ENCODE results near the gene UNC93B1. TPM values are rescaled to one million over a fixed set of nuclear protein-coding genes. Genes with fewer than 3 reads are reported as not detected.

Gene UNC93B1
- total RNA-seq, 1 experiment from 2014 or later = 23.3 TPM

DNA sequence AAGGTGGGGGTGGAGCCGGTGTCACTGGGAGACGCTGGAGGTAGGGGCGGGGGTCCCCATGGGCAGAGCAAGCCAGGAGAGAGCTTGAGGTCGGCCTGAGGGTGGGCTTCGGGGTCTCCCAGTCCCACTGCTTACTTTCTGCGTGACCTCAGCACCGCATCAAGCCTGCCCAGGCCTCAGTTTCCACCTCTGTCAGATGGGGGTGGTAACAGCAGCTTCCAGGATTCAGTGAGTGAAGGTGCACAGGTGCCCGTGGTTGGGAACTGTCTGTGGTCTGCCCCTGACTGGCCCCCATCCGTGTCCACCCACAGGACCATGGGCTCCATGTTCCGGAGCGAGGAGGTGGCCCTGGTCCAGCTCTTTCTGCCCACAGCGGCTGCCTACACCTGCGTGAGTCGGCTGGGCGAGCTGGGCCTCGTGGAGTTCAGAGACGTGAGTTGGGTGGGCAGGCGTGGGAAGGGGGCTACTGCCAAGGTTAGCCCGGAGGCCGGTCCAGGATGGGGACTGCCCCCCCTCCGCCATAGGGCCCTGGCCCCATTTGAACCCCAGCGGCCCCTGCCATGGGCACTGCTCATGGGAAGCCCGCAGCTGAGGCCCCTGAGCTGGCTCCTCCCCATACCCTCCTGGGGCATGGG is 37.2 kb upstream of the UNC93B1 start:
- Histone ChIP-seq H2BK12ac (ENCODE audit: insufficient read length, low read depth, low read length) (no peak overlapping the region), H3K56ac (ENCODE audit: insufficient read length, low read depth, low read length) (no peak overlapping the region), H3K18ac (ENCODE audit: insufficient read length, low read depth, low read length) (peak overlapping the region; percentile 53), H4K91ac (ENCODE audit: insufficient read length, low read depth, low read length) (no peak overlapping the region), H4K5ac (ENCODE audit: insufficient read length, low read depth, low read length) (no peak overlapping the region), H3T11ph (ENCODE audit: low read length) (no peak overlapping the region), H3K79me1 (ENCODE audit: insufficient read depth, low read depth, low read length, poor library complexity, severe bottlenecking) (no peaks in the 10 kb centered on the region), H3K4me2 (ENCODE audit: insufficient read depth, insufficient read length, low read length) (no peak overlapping the region), H2BK15ac (ENCODE audit: low read depth, low read length) (no peak overlapping the region), H3K27me3 (ENCODE audit: insufficient read depth, low read length) (no peaks in the 10 kb centered on the region), H4K20me1 (ENCODE audit: control insufficient read depth, insufficient read depth, insufficient read length) (no peaks in the 10 kb centered on the region), H2AFZ (ENCODE audit: low read length) (no peak overlapping the region), H3K79me2 (ENCODE audit: insufficient read depth, low read length) (no peaks in the 10 kb centered on the region), H3K14ac (ENCODE audit: insufficient read depth, low read length) (no peak overlapping the region), H3K27ac (ENCODE audit: insufficient read length, low read depth, low read length) (no peak overlapping the region), H3K23me2 (ENCODE audit: insufficient read length, low read depth, low read length, poor library complexity, severe bottlenecking) (no peaks in the 10 kb centered on the region), H3K4ac (ENCODE audit: low read depth, low read length) (no peak overlapping the region), H3K9ac (ENCODE audit: extremely low read depth, insufficient read length, low read length) (no peak overlapping the region), H3K23ac (ENCODE audit: insufficient read length, low read depth, low read length) (no peak overlapping the region), H4K8ac (replicated peaks; ENCODE audit: insufficient read length, low read depth, low read length) (no peak overlapping the region), H2BK5ac (ENCODE audit: insufficient read length, low read length) (no peak overlapping the region), H3K4me1 (ENCODE audit: insufficient read depth, low read length) (no peaks in the 10 kb centered on the region; the same call in 1 of the 2 replicates), H2BK120ac (ENCODE audit: low read depth, low read length, poor library complexity, severe bottlenecking) (no peak overlapping the region), H2BK20ac (ENCODE audit: low read depth, low read length, poor library complexity, severe bottlenecking) (no peak overlapping the region), H3K9me3 (ENCODE audit: control insufficient read depth, low read depth, low read length) (no peaks in the 10 kb centered on the region), H2AK5ac (ENCODE audit: insufficient read length, low read length) (no peak overlapping the region)
- no peaks in the 10 kb centered on the region for H3K9me3 Mint-ChIP-seq
- no CpG with 5 or more reads among the region's 23 CpGs for WGBS (ENCODE audit: extremely low coverage, insufficient read length, low lambda C conversion rate)
- H3K4me1 Mint-ChIP-seq = peaks cover 7 to 9% of the 10 kb centered on the region in 2 experiments
- no peak overlapping the region for H3K4me3 Mint-ChIP-seq
- H3K27ac Mint-ChIP-seq = no peak overlapping the region
- no peak for DNase-seq
- H3K36me3 Mint-ChIP-seq (ENCODE audit: insufficient read depth in 1 of 3, low read depth in 3 of 3) = no peaks in the 10 kb centered on the region
- H3K27me3 Mint-ChIP-seq (ENCODE audit: low read depth) = no peaks in the 10 kb centered on the region
- TF ChIP-seq CTCF (conservative IDR thresholded peaks at IDR 0.05) = no peak

Data from H9 (cell line).